Keratinocyte (primary cell): ENCODE data around the gene OR1I1. TPM values are rescaled to one million over a fixed set of nuclear protein-coding genes. Genes with fewer than 3 reads are reported as not detected.

Experiments used
- DNase-seq: peaks from one replicate; pipeline ENCODE4 v3.0.0-alpha.2; 2011; ENCODE audit warnings: low read depth, missing footprints, low spot score
- FAIRE-seq: peaks from 2 replicates; lab custom pipeline; 2011; peaks lifted over from hg19 to GRCh38; lab: Jason Lieb, UNC
- H2AFZ ChIP-seq: 2 replicates; pipeline ENCODE4 v1.6.0; 2012; ENCODE audit warnings: low read length, control low read depth, inconsistent platforms; ENCODE audit not compliant: control insufficient read depth
- H3K27ac ChIP-seq: 2 replicates; pipeline ENCODE4 v1.5.1; 2011; ENCODE audit warnings: low read length; ENCODE audit not compliant: control insufficient read depth, insufficient read depth
- H3K27me3 ChIP-seq: 3 replicates; pipeline ENCODE4 v1.6.0; 2011; ENCODE audit warnings: low read length; ENCODE audit not compliant: control insufficient read depth, insufficient read depth; ENCODE audit errors: extremely low read depth
- H3K36me3 ChIP-seq, 2 experiments: 2 replicates in 1 of 2; 3 replicates in 1 of 2; pipeline ENCODE4 v1.5.1; 2011; ENCODE audit warnings: low read length in 2 of 2, mild to moderate bottlenecking in 1 of 2; ENCODE audit not compliant: control insufficient read depth in 2 of 2, insufficient read depth in 2 of 2; ENCODE audit errors: extremely low read depth in 1 of 2
- H3K4me1 ChIP-seq: 3 replicates; pipeline ENCODE4 v1.5.1; 2011; ENCODE audit warnings: low read length; ENCODE audit not compliant: control insufficient read depth, insufficient read depth; ENCODE audit errors: extremely low read depth
- H3K4me2 ChIP-seq: 3 replicates; pipeline ENCODE4 v1.6.0; 2011; ENCODE audit warnings: low read depth, low read length; ENCODE audit not compliant: control insufficient read depth, insufficient read depth; ENCODE audit errors: extremely low read depth
- H3K4me3 ChIP-seq, 3 experiments: fragments of 200-600 bp in 1 of 3; sonication (generic) in 1 of 3; 2 replicates in 2 of 3; 3 replicates in 1 of 3; pipeline ENCODE4 v1.5.1; 2011 to 2016; ENCODE audit warnings: low read length in 3 of 3, mild to moderate bottlenecking in 3 of 3, control low read depth in 2 of 3, inconsistent platforms in 1 of 3, low read depth in 1 of 3, mixed read lengths in 1 of 3, mixed run types in 1 of 3, moderate library complexity in 1 of 3; ENCODE audit not compliant: control insufficient read depth in 2 of 3, insufficient read depth in 2 of 3; ENCODE audit errors: extremely low read depth in 1 of 3
- H3K79me2 ChIP-seq: 2 replicates; pipeline ENCODE4 v1.6.0; 2012; ENCODE audit warnings: low read length; ENCODE audit not compliant: control insufficient read depth, insufficient read depth
- H3K9ac ChIP-seq: 3 replicates; pipeline ENCODE4 v1.6.0; 2011; ENCODE audit warnings: low read length; ENCODE audit not compliant: control insufficient read depth, insufficient read depth; ENCODE audit errors: extremely low read depth
- H3K9me1 ChIP-seq: 3 replicates; pipeline ENCODE4 v1.6.0; 2011; ENCODE audit warnings: low read length; ENCODE audit not compliant: control insufficient read depth, insufficient read depth; ENCODE audit errors: extremely low read depth
- H3K9me3 ChIP-seq: 2 replicates; pipeline ENCODE4 v1.5.1; 2012; ENCODE audit warnings: low read depth, low read length; ENCODE audit not compliant: control insufficient read depth
- H4K20me1 ChIP-seq: 3 replicates; pipeline ENCODE4 v1.6.0; 2011; ENCODE audit warnings: low read length; ENCODE audit not compliant: control insufficient read depth, insufficient read depth; ENCODE audit errors: extremely low read depth
- EZH2 ChIP-seq: IDR thresholded peaks from one replicate; pipeline ENCODE4 v1.6.1; 2012; ENCODE audit warnings: inconsistent platforms, mild to moderate bottlenecking, low read length, moderate library complexity
- dilution Hi-C: fragments of 300-500 bp; cut with MboI; formaldehyde crosslinking; loops from one replicate; pipeline ENCODE4 v1.7.0; 2020; ENCODE audit warnings: low sequenced_read_pairs; ENCODE audit not compliant: extremely low pct_ligation_motif_present
- polyA minus RNA-seq, 3 experiments: library from RNA; depleted of rRNA, polyadenylated mRNA; stranded (reverse); fragments of >200 nt; gene quantifications; 1 replicate in 1 of 3; 2 replicates in 1 of 3; 3 replicates in 1 of 3; pipeline ENCODE4 v1.2.3, GENCODE V29; 2011
- polyA plus RNA-seq, 5 experiments: library from polyadenylated mRNA; depleted of rRNA in 3 of 5; stranded (reverse) in 3 of 5; stranded (forward) in 1 of 5; unstranded in 1 of 5; fragments of >200 nt; gene quantifications; 1 replicate in 1 of 5; 2 replicates in 3 of 5; 3 replicates in 1 of 5; pipeline versions ENCODE4 v1.2.1 to v1.2.3, GENCODE V29; 2011 to 2012; ENCODE audit warnings: missing spikeins in 2 of 5, low read depth in 1 of 5, low replicate concordance in 1 of 5
- TF ChIP-seq, protein P1 (sequence below), 3 experiments: IDR thresholded peaks in 1 of 3; conservative IDR thresholded peaks in 1 of 3; optimal IDR thresholded peaks in 1 of 3; 2 replicates in 2 of 3; 3 replicates in 1 of 3; pipeline versions ENCODE3 to v1.5.1; 2011; ENCODE audit warnings: low read length in 3 of 3, mild to moderate bottlenecking in 3 of 3, moderate library complexity in 2 of 3, control low read depth in 1 of 3, inconsistent platforms in 1 of 3; ENCODE audit not compliant: insufficient read depth in 2 of 3; ENCODE audit errors: extremely low read depth in 1 of 3

OR1I1 gene
- polyA plus RNA-seq (not detected in 3 replicates), polyA minus RNA-seq (not detected in 3 replicates)
- not detected for polyA plus RNA-seq (2011; ENCODE audit: low read depth)
- not detected in 2 replicates for polyA plus RNA-seq (2011; cell fraction: cytosol; rRNA removed)
- polyA plus RNA-seq (2011; cell fraction: nucleus; rRNA removed) = not detected in 2 replicates
- not detected in 2 replicates for polyA plus RNA-seq (2012; ENCODE audit: low replicate concordance)
- not detected for polyA minus RNA-seq (2011; cell fraction: cytosol; rRNA and poly(A)+ RNA removed)
- not detected in 2 replicates for polyA minus RNA-seq (2011; cell fraction: nucleus; rRNA and poly(A)+ RNA removed)

- no peaks in the 10 kb centered on the region for H3K79me2 ChIP-seq
- no peak within 1 kb of the TSS for H3K27ac ChIP-seq
- H3K9me1 ChIP-seq = no peaks in the 10 kb centered on the region
- H3K36me3 ChIP-seq = no peaks in the 10 kb centered on the region
- no peaks in the 10 kb centered on the region for H3K4me1 ChIP-seq
- no peaks in the 10 kb centered on the region for H4K20me1 ChIP-seq
- TF ChIP-seq, protein P1, sequence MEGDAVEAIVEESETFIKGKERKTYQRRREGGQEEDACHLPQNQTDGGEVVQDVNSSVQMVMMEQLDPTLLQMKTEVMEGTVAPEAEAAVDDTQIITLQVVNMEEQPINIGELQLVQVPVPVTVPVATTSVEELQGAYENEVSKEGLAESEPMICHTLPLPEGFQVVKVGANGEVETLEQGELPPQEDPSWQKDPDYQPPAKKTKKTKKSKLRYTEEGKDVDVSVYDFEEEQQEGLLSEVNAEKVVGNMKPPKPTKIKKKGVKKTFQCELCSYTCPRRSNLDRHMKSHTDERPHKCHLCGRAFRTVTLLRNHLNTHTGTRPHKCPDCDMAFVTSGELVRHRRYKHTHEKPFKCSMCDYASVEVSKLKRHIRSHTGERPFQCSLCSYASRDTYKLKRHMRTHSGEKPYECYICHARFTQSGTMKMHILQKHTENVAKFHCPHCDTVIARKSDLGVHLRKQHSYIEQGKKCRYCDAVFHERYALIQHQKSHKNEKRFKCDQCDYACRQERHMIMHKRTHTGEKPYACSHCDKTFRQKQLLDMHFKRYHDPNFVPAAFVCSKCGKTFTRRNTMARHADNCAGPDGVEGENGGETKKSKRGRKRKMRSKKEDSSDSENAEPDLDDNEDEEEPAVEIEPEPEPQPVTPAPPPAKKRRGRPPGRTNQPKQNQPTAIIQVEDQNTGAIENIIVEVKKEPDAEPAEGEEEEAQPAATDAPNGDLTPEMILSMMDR (optimal IDR thresholded peaks at IDR 0.05 in 1 of 3, IDR thresholded peaks at IDR 0.05 in 1 of 3, conservative IDR thresholded peaks at IDR 0.05 in 1 of 3; ENCODE audit: extremely low read depth in 1 of 3, insufficient read depth in 2 of 3, low read length in 3 of 3) = no peak
- no peak for TF ChIP-seq EZH2
- no peak within 1 kb of the TSS for H3K4me3 ChIP-seq
- dilution Hi-C loops = no loop called here
- no peak within 1 kb of the TSS for H2AFZ ChIP-seq
- no peaks in the 10 kb centered on the region for H3K9me3 ChIP-seq
- DNase-seq = no peak
- H3K4me2 ChIP-seq = no peak within 1 kb of the TSS
- no peaks in the 10 kb centered on the region for H3K27me3 ChIP-seq
- no peak for FAIRE-seq
- no peak within 1 kb of the TSS for H3K9ac ChIP-seq
Observed at GRCh38 chr19:15081911-15082310, at the start of gene OR1I1. OR1I1 (plus strand) TSS chr19:15082211; CDS start chr19:15087066, 4,855 bp downstream.

- Histone ChIP-seq H3K79me2 (no peaks in the 10 kb centered on the region), H3K36me3 (no peaks in the 10 kb centered on the region), H3K9me3 (no peaks in the 10 kb centered on the region), H4K20me1 (no peaks in the 10 kb centered on the region), H3K9me1 (no peaks in the 10 kb centered on the region), H3K4me3 (no peak overlapping the region), H3K27me3 (no peaks in the 10 kb centered on the region), H2AFZ (no peak overlapping the region), H3K9ac (no peak overlapping the region), H3K4me2 (no peak overlapping the region), H3K4me1 (peaks cover 18% of the 10 kb centered on the region), H3K27ac (no peak overlapping the region)
- no peak for TF ChIP-seq EZH2
- TF ChIP-seq, protein P1 (optimal IDR thresholded peaks at IDR 0.05 in 1 of 3, IDR thresholded peaks at IDR 0.05 in 1 of 3, conservative IDR thresholded peaks at IDR 0.05 in 1 of 3; ENCODE audit: extremely low read depth in 1 of 3, insufficient read depth in 2 of 3, low read length in 3 of 3) = no peak
- DNase-seq = no peak
- no peak for FAIRE-seq
- dilution Hi-C loops = no loop called here
Observed at GRCh38 chr19:15035795-15036311, 46.2 kb upstream of the OR1I1 start.
